ENCODE data around the gene PPP1R12B.

DNA sequence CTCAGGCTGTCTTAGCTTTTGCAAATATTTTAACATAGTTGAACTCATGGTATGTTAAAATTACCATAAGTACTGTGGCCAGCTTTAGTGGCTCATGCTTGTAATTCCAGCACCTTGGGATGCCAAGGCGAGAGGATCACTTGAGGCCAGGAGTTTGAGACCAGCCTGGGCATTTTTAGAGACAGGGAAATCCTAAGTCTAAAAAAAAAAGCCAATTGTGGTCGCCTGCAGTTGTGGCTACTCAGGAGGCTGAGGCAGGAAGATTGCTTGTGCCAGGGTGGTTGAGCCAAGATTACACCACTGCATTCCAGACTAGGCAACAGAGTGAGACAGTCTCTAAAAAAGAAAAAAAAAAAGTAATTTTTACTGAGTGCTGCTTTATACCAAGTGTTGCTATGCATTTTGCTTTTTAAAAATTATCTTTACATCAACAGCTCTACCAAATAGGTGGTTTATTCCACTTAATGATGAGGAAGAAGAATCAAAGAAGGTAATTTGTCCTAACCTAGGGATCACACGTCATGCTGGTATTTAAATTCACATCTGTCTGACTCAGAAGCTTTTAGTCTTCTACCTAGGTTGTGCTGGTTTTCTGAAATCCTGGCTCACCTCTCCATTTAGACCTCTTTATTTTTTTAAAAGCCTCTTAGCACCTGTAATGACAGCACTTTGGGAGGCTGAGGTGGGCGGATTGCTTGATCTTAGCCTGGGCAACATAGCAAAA, 16.8 kb downstream of the PPP1R12B start:
- TF ChIP-seq, protein P1, sequence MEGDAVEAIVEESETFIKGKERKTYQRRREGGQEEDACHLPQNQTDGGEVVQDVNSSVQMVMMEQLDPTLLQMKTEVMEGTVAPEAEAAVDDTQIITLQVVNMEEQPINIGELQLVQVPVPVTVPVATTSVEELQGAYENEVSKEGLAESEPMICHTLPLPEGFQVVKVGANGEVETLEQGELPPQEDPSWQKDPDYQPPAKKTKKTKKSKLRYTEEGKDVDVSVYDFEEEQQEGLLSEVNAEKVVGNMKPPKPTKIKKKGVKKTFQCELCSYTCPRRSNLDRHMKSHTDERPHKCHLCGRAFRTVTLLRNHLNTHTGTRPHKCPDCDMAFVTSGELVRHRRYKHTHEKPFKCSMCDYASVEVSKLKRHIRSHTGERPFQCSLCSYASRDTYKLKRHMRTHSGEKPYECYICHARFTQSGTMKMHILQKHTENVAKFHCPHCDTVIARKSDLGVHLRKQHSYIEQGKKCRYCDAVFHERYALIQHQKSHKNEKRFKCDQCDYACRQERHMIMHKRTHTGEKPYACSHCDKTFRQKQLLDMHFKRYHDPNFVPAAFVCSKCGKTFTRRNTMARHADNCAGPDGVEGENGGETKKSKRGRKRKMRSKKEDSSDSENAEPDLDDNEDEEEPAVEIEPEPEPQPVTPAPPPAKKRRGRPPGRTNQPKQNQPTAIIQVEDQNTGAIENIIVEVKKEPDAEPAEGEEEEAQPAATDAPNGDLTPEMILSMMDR (IDR thresholded peaks at IDR 0.05): no peak
- no peak for TF ChIP-seq POLR2AphosphoS5 (IDR thresholded peaks at IDR 0.05; ENCODE audit: low read depth, low read length)

Data from Panc1 (cell line).